PC-9 (cell line): ENCODE data around the gene FAM83C. TPM values are rescaled to one million over a fixed set of nuclear protein-coding genes. Genes with fewer than 3 reads are reported as not detected.

ENCODE experiments used
- BruUV-seq: library from RNA; stranded (reverse); fragments of 400-500 nt; replicated peaks from 2 replicates; lab custom pipeline; 2021; lab: Mats Ljungman, UMichigan
- CTCF ChIA-PET: fragments of 300-600 bp; sonication (Branson Sonifier 250); formaldehyde crosslinking; loops from one replicate; lab custom pipeline; 2022; ENCODE audit warnings: antibody characterized with exemption; lab: Charles Lee
- POLR2A ChIA-PET: fragments of 300-600 bp; sonication (Branson Sonifier 250); formaldehyde crosslinking; loops from one replicate; lab custom pipeline; 2022; ENCODE audit warnings: antibody characterized with exemption; ENCODE audit not compliant: unreplicated experiment; lab: Charles Lee
- DNase-seq, 2 experiments: peaks; one replicate each; pipeline versions ENCODE4 v3.0.0 to v3.0.0-alpha.2; 2015 to 2022; ENCODE audit warnings: mixed read lengths in 1 of 2
- H2AFZ ChIP-seq: fragments of 200-600 bp; sonication (generic); 2 replicates; pipeline ENCODE4 v1.8.1; 2017; ENCODE audit warnings: antibody characterized with exemption
- H3F3A ChIP-seq: fragments of 200-600 bp; sonication (generic); 2 replicates; pipeline ENCODE4 v1.8.1; 2017; ENCODE audit warnings: antibody characterized with exemption, mild to moderate bottlenecking, low read depth; ENCODE audit not compliant: insufficient read depth
- H3K27ac ChIP-seq: fragments of 200-600 bp; sonication (generic); 2 replicates; pipeline ENCODE4 v1.6.1; 2016; ENCODE audit warnings: mixed run types
- H3K27me3 ChIP-seq: fragments of 200-600 bp; sonication (generic); 2 replicates; pipeline ENCODE4 v1.6.1; 2016; ENCODE audit warnings: low read depth, mixed run types; ENCODE audit not compliant: insufficient read depth
- H3K36me3 ChIP-seq: fragments of 200-600 bp; sonication (generic); 2 replicates; pipeline ENCODE4 v1.6.1; 2016; ENCODE audit warnings: low read depth, mixed run types
- H3K4me1 ChIP-seq: fragments of 200-600 bp; sonication (generic); replicated peaks from 2 replicates; pipeline ENCODE4 v1.6.1; 2016; ENCODE audit warnings: mixed run types; ENCODE audit not compliant: insufficient read depth
- H3K4me2 ChIP-seq: fragments of 200-600 bp; sonication (generic); 2 replicates; pipeline ENCODE4 v1.6.1; 2017; ENCODE audit warnings: mixed run types
- H3K4me3 ChIP-seq: fragments of 200-600 bp; sonication (generic); 2 replicates; pipeline ENCODE4 v1.6.1; 2016; ENCODE audit warnings: mixed run types
- H3K79me2 ChIP-seq: fragments of 200-600 bp; sonication (generic); 2 replicates; pipeline ENCODE4 v1.6.1; 2017; ENCODE audit warnings: low read depth, mixed run types
- H3K9me2 ChIP-seq: fragments of 200-600 bp; sonication (generic); 2 replicates; pipeline ENCODE4 v1.8.1; 2017; ENCODE audit warnings: mild to moderate bottlenecking; ENCODE audit not compliant: insufficient read depth
- H3K9me3 ChIP-seq: fragments of 200-600 bp; sonication (generic); 2 replicates; pipeline ENCODE4 v1.8.1; 2016; ENCODE audit warnings: low read depth; ENCODE audit not compliant: insufficient read depth
- H4K20me1 ChIP-seq: fragments of 200-600 bp; sonication (generic); 2 replicates; pipeline ENCODE4 v1.8.1; 2017; ENCODE audit not compliant: insufficient read depth
- EZH2 ChIP-seq: fragments of 200-600 bp; sonication (generic); IDR thresholded peaks from 2 replicates; pipeline ENCODE4 v1.8.0; 2017; ENCODE audit warnings: antibody characterized with exemption, low read depth
- intact Hi-C: fragments of 100-400 bp; cut with micrococcal nuclease; formaldehyde crosslinking; loops from one replicate; pipeline ENCODE4 v1.10.0; 2022; ENCODE audit not compliant: unreplicated experiment
- total RNA-seq: library from RNA; stranded (reverse); gene quantifications from 2 replicates; pipeline ENCODE4 v1.2.3, GENCODE V29; 2021
- TF ChIP-seq, protein P1 (sequence below): fragments of 200-600 bp; sonication (generic); conservative IDR thresholded peaks from 2 replicates; pipeline ENCODE4 v1.6.1; 2017; ENCODE audit warnings: mixed run types, antibody characterized with exemption, mild to moderate bottlenecking, moderate library complexity

The FAM83C gene
- total RNA-seq, 1 experiment from 2014 or later, result not detected

DNA sequence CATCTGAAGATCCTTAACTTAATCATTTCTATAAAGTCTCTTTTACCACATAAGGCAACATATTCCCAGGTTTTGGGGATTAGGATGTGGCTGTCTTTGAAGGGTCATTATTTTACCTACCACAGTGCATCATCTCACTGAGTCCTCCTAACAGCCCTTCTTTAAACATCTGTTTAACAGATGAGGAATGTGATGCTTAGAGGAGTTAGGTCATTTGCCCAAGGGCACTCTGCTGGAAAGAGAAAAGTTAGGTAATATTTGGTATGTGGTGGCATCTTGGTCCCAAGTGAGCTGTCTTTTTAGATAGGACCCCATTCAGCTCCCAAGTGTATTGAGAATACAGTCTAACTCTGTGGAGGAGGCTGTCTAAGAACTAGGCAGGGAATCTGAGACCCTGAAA lies 54.7 kb downstream of the FAM83C start:
- Histone ChIP-seq H3K27me3 (no peaks in the 10 kb centered on the region), H2AFZ (no peak overlapping the region), H3K4me2 (no peak overlapping the region), H3K4me1 (no peaks in the 10 kb centered on the region), H3K27ac (no peak overlapping the region), H4K20me1 (no peaks in the 10 kb centered on the region), H3K79me2 (no peaks in the 10 kb centered on the region), H3K9me3 (no peaks in the 10 kb centered on the region), H3K9me2 (no peaks in the 10 kb centered on the region), H3F3A (no peaks in the 10 kb centered on the region), H3K36me3 (no peaks in the 10 kb centered on the region), H3K4me3 (no peak overlapping the region)
- intact Hi-C loops, result no loop called here
- ChIA-PET POLR2A (no interaction called here), CTCF (no interaction called here)
- no peak for DNase-seq
- BruUV-seq, result no TSS peak
- TF ChIP-seq, protein P1, sequence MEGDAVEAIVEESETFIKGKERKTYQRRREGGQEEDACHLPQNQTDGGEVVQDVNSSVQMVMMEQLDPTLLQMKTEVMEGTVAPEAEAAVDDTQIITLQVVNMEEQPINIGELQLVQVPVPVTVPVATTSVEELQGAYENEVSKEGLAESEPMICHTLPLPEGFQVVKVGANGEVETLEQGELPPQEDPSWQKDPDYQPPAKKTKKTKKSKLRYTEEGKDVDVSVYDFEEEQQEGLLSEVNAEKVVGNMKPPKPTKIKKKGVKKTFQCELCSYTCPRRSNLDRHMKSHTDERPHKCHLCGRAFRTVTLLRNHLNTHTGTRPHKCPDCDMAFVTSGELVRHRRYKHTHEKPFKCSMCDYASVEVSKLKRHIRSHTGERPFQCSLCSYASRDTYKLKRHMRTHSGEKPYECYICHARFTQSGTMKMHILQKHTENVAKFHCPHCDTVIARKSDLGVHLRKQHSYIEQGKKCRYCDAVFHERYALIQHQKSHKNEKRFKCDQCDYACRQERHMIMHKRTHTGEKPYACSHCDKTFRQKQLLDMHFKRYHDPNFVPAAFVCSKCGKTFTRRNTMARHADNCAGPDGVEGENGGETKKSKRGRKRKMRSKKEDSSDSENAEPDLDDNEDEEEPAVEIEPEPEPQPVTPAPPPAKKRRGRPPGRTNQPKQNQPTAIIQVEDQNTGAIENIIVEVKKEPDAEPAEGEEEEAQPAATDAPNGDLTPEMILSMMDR, result no peak
- TF ChIP-seq EZH2, result no peak

DNA sequence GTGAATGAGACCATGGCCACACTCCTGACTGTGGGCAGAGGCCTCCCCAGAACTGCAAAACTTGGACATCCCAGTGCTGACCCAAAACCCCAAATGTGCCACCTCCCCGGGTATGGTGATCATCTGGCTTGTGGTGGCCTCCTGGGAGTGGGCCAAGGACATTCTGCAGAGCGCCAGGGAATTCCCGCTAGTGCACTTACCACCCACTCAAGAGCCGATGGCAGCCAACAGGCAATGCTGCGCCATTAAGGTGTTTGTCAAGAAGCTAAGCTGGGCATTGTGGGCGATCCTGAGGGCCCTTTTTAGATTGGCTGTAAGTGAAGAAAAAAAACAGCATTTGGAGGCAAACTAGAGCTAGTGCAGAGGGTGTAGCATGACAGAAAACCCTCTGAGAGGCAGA lies 56.3 kb downstream of the FAM83C start:
- Histone ChIP-seq H3K79me2 (no peaks in the 10 kb centered on the region), H3F3A (no peaks in the 10 kb centered on the region), H3K4me2 (no peak overlapping the region), H3K36me3 (no peaks in the 10 kb centered on the region), H3K27ac (no peak overlapping the region), H3K9me3 (no peaks in the 10 kb centered on the region), H2AFZ (no peak overlapping the region), H3K4me3 (no peak overlapping the region), H4K20me1 (no peaks in the 10 kb centered on the region), H3K27me3 (no peaks in the 10 kb centered on the region), H3K4me1 (no peaks in the 10 kb centered on the region), H3K9me2 (no peaks in the 10 kb centered on the region)
- no peak for DNase-seq
- POLR2A ChIA-PET, result no interaction called here
- intact Hi-C loops, result no loop called here
- CTCF ChIA-PET, result no interaction called here
- no TSS peak for BruUV-seq
- TF ChIP-seq, protein P1, result no peak
- TF ChIP-seq EZH2, result no peak

Other genes starting within 250 kb of the FAM83C start
- gene TRPC4AP, start 199.6 kb downstream of the FAM83C start, total RNA-seq, result 51.0 and 51.9 TPM in 2 replicates
- gene EDEM2, start 145.1 kb downstream of the FAM83C start, total RNA-seq, result 28.6 and 34.9 TPM in 2 replicates
- 5.1 and 7.5 TPM in 2 replicates for gene PROCR, start 120.4 kb downstream of the FAM83C start, total RNA-seq
- 0.45 and 0.48 TPM in 2 replicates for gene MMP24, start 65.7 kb downstream of the FAM83C start, total RNA-seq
- 59.3 and 79.0 TPM in 2 replicates for gene MMP24OS, start 14.3 kb downstream of the FAM83C start, total RNA-seq
- 255 and 270 TPM in 2 replicates for gene EIF6, start 7.7 kb downstream of the FAM83C start, total RNA-seq
- 51.1 and 60.1 TPM in 2 replicates for gene UQCC1, start 119.5 kb upstream of the FAM83C start, total RNA-seq
- gene GDF5, start 145.8 kb upstream of the FAM83C start, total RNA-seq, result 0.33 TPM in 1 of 2 replicates, not detected in the other
- gene CEP250, start 163.2 kb upstream of the FAM83C start, total RNA-seq, result 63.6 and 79.5 TPM in 2 replicates
- gene C20orf173, start 237.2 kb upstream of the FAM83C start, total RNA-seq, result not detected in 2 replicates
- gene ERGIC3, start 249.7 kb upstream of the FAM83C start, total RNA-seq, result 341 and 435 TPM in 2 replicates